Large intestine (tissue), 3 donors: ENCODE measurements around the gene PRCC. TPM values are rescaled to one million over a fixed set of nuclear protein-coding genes. Genes with fewer than 3 reads are reported as not detected.

Experiments used
- DNase-seq, 2 donors: peaks; one replicate each; pipeline versions ENCODE4 v3.0.0 to v3.0.0-alpha.2; 2013
- H3K27ac ChIP-seq: one replicate; pipeline ENCODE4 v1.5.1; 2013; ENCODE audit warnings: low read length
- H3K27me3 ChIP-seq: 2 replicates; pipeline ENCODE4 v1.6.1; 2013; ENCODE audit warnings: low read length; ENCODE audit not compliant: control insufficient read depth, insufficient read depth
- H3K36me3 ChIP-seq: 2 replicates; pipeline ENCODE4 v1.6.1; 2013; ENCODE audit warnings: low read length; ENCODE audit not compliant: control insufficient read depth, insufficient read depth
- H3K4me1 ChIP-seq: one replicate; pipeline ENCODE4 v1.6.1; 2013; ENCODE audit warnings: low read length; ENCODE audit not compliant: control insufficient read depth, insufficient read depth
- H3K4me3 ChIP-seq: one replicate; pipeline ENCODE4 v1.5.1; 2013; ENCODE audit warnings: low read length
- H3K9me3 ChIP-seq: one replicate; pipeline ENCODE4 v1.6.1; 2013; ENCODE audit warnings: mild to moderate bottlenecking, low read depth, low read length, moderate library complexity; ENCODE audit not compliant: control insufficient read depth
- WGBS: methylation state at CpG from one replicate; pipeline ENCODE4 v1.1.5; 2013; ENCODE audit warnings: low lambda C conversion rate; ENCODE audit not compliant: insufficient coverage; 5-methylcytosine and 5-hydroxymethylcytosine counted together
- polyA plus RNA-seq: library from polyadenylated mRNA; unstranded; fragments of 120-200 nt; gene quantifications from one replicate; pipeline ENCODE4 v1.2.1, GENCODE V29; 2013

The PRCC gene
- polyA plus RNA-seq, 1 donor = 61.3 TPM

DNA sequence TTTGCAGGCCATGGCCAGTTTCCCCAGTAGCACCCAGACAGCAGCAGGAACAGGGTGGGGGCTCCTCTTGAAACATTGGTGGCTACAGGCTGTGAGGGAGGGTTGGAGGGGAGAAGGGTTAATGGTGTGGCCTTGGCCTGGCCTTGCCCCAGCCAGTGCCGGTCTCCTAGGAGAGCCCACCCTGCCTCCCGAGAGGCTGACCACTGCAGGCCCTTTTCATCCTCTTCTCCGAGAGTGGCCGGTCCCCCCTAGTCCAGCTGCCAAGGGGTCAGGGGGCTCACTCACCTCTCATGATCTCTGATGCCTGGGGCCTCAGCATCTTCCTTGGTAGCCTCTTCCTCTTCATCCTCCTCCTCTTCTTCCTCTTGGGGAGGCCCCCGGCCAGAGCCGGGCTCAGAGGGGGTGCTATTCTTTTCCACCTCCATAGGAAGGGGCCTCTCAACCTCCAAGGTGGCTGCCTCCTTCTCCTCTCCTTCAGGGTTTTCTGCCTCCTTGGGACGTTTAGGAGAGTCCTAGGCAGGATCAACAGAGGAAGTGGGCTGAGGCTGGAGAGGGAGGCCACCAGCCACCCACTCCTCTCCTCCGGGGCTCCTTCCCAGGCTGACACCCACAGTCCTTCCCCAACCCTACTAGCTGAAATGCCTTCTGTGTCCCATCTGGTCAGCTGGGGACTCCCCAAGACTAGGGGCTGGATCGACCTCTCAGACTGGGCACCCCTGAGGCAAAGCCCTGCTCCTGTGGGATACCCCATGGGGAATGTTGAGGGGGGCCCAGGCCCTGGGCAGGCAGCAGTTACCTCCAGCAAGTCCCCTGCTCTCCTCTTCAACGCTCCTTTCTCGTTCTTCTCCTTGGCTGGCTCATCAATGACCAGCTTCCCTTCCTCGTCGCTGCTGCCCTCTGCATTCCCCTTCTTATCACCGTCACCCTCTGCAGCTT, 23.7 kb upstream of the PRCC start:
- H3K9me3 ChIP-seq = no peaks in the 10 kb centered on the region
- 88% methylated on average over 4 of the region's 14 CpGs for WGBS
- peaks cover 38% of the 10 kb centered on the region for H3K36me3 ChIP-seq
- no peak for DNase-seq
- peaks cover 36% of the 10 kb centered on the region for H3K4me1 ChIP-seq
- no peak overlapping the region for H3K27ac ChIP-seq
- H3K27me3 ChIP-seq = no peaks in the 10 kb centered on the region
- H3K4me3 ChIP-seq = no peak overlapping the region

- no peak overlapping the region for H3K27ac ChIP-seq
- peaks cover 38% of the 10 kb centered on the region for H3K36me3 ChIP-seq
- no peaks in the 10 kb centered on the region for H3K9me3 ChIP-seq
- WGBS = no CpG with 5 or more reads among the region's 12 CpGs
- H3K27me3 ChIP-seq = no peaks in the 10 kb centered on the region
- DNase-seq = no peak
- H3K4me1 ChIP-seq = peaks cover 43% of the 10 kb centered on the region
- no peak overlapping the region for H3K4me3 ChIP-seq
These were observed 23.0 kb upstream of the PRCC start for GRCh38 chr1:156744344-156744743.

GRCh38 chr1:156744786-156745419, 22.4 kb upstream of the PRCC start:
- Histone ChIP-seq H3K27ac (peak overlapping the region; percentile 97), H3K9me3 (no peaks in the 10 kb centered on the region), H3K4me1 (peaks cover 49% of the 10 kb centered on the region), H3K4me3 (no peak overlapping the region), H3K36me3 (peaks cover 38% of the 10 kb centered on the region), H3K27me3 (no peaks in the 10 kb centered on the region)
- DNase-seq = no peak
- no CpG with 5 or more reads among the region's 14 CpGs for WGBS

- Histone ChIP-seq H3K4me1 (peaks cover 52% of the 10 kb centered on the region), H3K27ac (peak overlapping the region; percentile 97), H3K36me3 (peaks cover 38% of the 10 kb centered on the region), H3K9me3 (no peaks in the 10 kb centered on the region), H3K4me3 (peak overlapping the region; percentile 45), H3K27me3 (no peaks in the 10 kb centered on the region)
- WGBS = 71% methylated on average over 1 of the region's 3 CpGs
- no peak for DNase-seq
These were observed 21.5 kb upstream of the PRCC start for GRCh38 chr1:156745881-156746280.

GRCh38 chr1:156746406-156746727, 21.0 kb upstream of the PRCC start:
- Histone ChIP-seq H3K4me1 (peaks cover 51% of the 10 kb centered on the region), H3K27me3 (no peaks in the 10 kb centered on the region), H3K27ac (peak overlapping the region; percentile 97), H3K36me3 (peaks cover 38% of the 10 kb centered on the region), H3K9me3 (no peaks in the 10 kb centered on the region), H3K4me3 (peak overlapping the region; percentile 45)
- no peak for DNase-seq
- no CpG with 5 or more reads among the region's 9 CpGs for WGBS

DNA sequence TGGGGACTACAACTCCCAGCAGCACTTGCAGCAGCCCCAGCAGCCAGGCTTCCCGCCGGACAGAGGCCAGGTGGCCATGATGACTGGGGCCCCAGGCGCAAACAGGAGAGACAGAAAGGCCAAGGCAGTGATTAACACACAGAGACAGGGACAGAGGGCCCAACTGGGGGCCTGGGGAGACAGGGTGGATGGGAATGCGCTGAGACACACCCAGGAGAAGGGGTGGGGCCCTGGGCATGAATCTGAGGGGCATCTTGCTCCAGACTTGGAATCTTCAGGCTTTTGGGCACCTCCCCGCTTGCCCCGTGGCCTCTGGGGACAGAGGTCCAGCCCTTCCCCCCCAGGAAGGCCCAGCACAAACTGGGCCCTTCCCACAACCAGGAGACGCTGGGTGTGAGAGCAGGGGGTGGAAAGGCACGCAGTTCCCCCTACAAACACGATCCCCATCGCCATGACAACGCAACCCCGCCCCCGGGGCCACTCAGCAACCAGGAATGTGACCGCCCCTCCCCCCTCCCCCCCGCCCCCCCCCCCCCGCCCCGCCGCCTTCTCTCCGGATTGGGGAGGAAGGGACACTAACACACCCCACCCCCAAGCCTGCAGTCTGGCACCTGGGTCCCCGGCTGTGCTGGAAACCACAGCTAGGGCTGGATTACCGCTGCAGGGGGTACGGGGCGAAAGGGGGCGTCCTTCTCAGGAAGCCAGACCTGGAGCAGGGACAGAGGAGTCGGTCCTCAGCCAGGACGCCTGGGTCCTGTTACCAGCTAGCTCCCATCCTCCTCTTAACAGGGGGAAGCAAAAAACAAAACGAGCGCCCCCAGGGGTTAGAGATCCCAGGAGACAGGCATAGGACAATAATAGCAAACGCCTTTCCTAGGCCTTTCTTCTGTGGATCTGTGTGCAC, 20.4 kb upstream of the PRCC start:
- peak; percentile 96 to 98 for DNase-seq
- no CpG with 5 or more reads among the region's 29 CpGs for WGBS
- H3K4me3 ChIP-seq = peak overlapping the region; percentile 89
- H3K4me1 ChIP-seq = peaks cover 48% of the 10 kb centered on the region
- no peaks in the 10 kb centered on the region for H3K9me3 ChIP-seq
- H3K36me3 ChIP-seq = peaks cover 33% of the 10 kb centered on the region
- H3K27me3 ChIP-seq = no peaks in the 10 kb centered on the region
- peak overlapping the region; percentile 97 for H3K27ac ChIP-seq

- peak overlapping the region; percentile 89 for H3K4me3 ChIP-seq
- peaks cover 23% of the 10 kb centered on the region for H3K36me3 ChIP-seq
- peak overlapping the region; percentile 97 for H3K27ac ChIP-seq
- peak in 1 of 2 donors; percentile 33 for DNase-seq
- H3K9me3 ChIP-seq = no peaks in the 10 kb centered on the region
- H3K27me3 ChIP-seq = no peaks in the 10 kb centered on the region
- peaks cover 55% of the 10 kb centered on the region for H3K4me1 ChIP-seq
- no CpG with 5 or more reads among the region's 8 CpGs for WGBS
These were observed 19.3 kb upstream of the PRCC start for GRCh38 chr1:156747742-156748669.

DNA sequence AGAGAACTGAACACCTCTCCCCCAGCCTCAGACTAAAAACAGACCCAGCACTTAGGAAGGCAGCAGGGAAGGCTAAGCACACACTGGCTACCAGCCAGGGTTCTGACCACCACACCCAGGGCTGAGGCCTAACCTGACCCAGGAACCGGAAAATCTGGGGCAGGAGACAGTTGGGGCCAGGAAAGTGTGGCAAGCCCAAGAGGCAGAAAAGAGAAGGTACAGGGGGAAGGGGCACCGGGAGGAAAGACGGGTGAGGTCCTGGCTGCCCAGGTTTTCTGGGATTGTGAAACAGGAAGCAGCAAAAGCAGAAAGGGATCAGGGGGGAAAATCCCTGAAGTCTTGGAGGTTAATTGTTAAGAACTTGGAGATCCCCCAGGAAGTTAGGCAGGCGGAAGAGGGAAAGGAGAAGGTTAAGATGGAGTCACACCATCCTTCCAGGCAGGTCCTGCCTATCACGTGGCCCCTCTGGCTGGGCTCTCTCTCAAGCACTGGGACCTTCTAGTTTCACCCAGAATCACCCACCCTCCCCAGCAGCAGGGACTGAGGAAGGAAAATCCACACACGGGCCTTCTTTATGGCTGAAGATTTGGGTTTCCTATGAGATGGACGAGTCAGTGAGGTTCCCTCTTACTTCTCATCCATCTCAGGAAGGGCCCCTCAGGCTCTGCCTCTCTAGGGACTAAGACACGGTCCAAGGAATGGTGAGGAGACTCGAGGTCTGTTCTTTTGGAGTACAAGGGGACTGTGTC, 18.5 kb upstream of the PRCC start:
- Histone ChIP-seq H3K27me3 (no peaks in the 10 kb centered on the region), H3K9me3 (no peaks in the 10 kb centered on the region), H3K27ac (peak overlapping the region; percentile 97), H3K4me3 (peak overlapping the region; percentile 89), H3K36me3 (peaks cover 15% of the 10 kb centered on the region), H3K4me1 (peaks cover 57% of the 10 kb centered on the region)
- 10% methylated on average over 2 of the region's 9 CpGs for WGBS
- peak; percentile 42 to 75 for DNase-seq
